Stomach (tissue), 9 donors: Measurements from ENCODE around the gene FARS2. TPM values are rescaled to one million over a fixed set of nuclear protein-coding genes. Genes with fewer than 3 reads are reported as not detected.

ENCODE experiments used
- DNase-seq, 2 donors: peaks; one replicate each; pipeline versions ENCODE4 v3.0.0 to v3.0.0-alpha.2; 2013 to 2019
- H3K27ac ChIP-seq, 5 donors: fragments of 200-600 bp in 4 of 5; sonication (generic) in 4 of 5; one replicate each; pipeline ENCODE4 v1.5.1; 2013 to 2019; ENCODE audit warnings: mild to moderate bottlenecking in 1 of 5, moderate library complexity in 1 of 5
- H3K27me3 ChIP-seq, 3 donors: fragments of 200-600 bp; sonication (generic); one replicate each; pipeline ENCODE4 v1.5.1; 2017 to 2019; ENCODE audit warnings: mixed run types in 1 of 3
- H3K36me3 ChIP-seq, 4 donors: fragments of 200-600 bp; sonication (generic); 1 replicate in 3 of 4; 2 replicates in 1 of 4; pipeline ENCODE4 v1.5.1; 2016 to 2019
- H3K4me1 ChIP-seq, 4 donors: fragments of 200-600 bp; sonication (generic); one replicate each; pipeline ENCODE4 v1.5.1; 2016 to 2019
- H3K4me3 ChIP-seq, 4 donors: fragments of 200-600 bp; sonication (generic) in 3 of 4; one replicate each; pipeline ENCODE4 v1.5.1; 2016 to 2019; ENCODE audit warnings: mild to moderate bottlenecking in 1 of 4
- H3K9me3 ChIP-seq, 4 donors: fragments of 200-600 bp; sonication (generic); one replicate each; pipeline ENCODE4 v1.5.1; 2016 to 2019
- EP300 ChIP-seq: sonication (generic); formaldehyde crosslinking; IDR thresholded peaks from one replicate; pipeline ENCODE4 v1.6.1; 2017; ENCODE audit warnings: antibody characterized with exemption
- POLR2A ChIP-seq, 4 donors: fragments of 450-650 bp; IDR thresholded peaks; one replicate each; pipeline ENCODE4 v1.6.1; 2016; ENCODE audit warnings: antibody characterized with exemption in 4 of 4, control low read depth in 2 of 4, mild to moderate bottlenecking in 1 of 4, moderate library complexity in 1 of 4
- POLR2AphosphoS5 ChIP-seq, 3 donors: sonication (generic); formaldehyde crosslinking; IDR thresholded peaks; one replicate each; pipeline ENCODE4 v1.6.1; 2016; ENCODE audit warnings: antibody characterized with exemption in 3 of 3
- WGBS, 5 donors: extraction: QIAGEN DNeasy Blood & Tissue Kit in 3 of 5; methylation state at CpG; one replicate each; pipeline versions ENCODE4 v1.1.5 to v1.1.7; 2013 to 2018; 5-methylcytosine and 5-hydroxymethylcytosine counted together
- intact Hi-C: fragments of 100-400 bp; cut with DNase I; formaldehyde crosslinking; loops from one replicate; pipeline ENCODE4 v1.15.1; 2023; ENCODE audit warnings: low total_unique reads
- polyA plus RNA-seq, 3 donors: library from polyadenylated mRNA; stranded (reverse); fragments of 200-250 nt; gene quantifications; one replicate each; pipeline ENCODE4 v1.2.3, GENCODE V29; 2013
- total RNA-seq, 5 donors: library from RNA; depleted of rRNA; stranded (reverse); fragments of >200 nt; gene quantifications; one replicate each; pipeline versions ENCODE4 v1.1.0 to v1.2.3, GENCODE V29; 2014 to 2016
- TF ChIP-seq, protein P1 (sequence below), 7 experiments: fragments of 450-650 bp in 4 of 7; fragments of 200-600 bp in 3 of 7; sonication (generic) in 3 of 7; IDR thresholded peaks; one replicate each; pipeline ENCODE4 v1.5.1; 2016 to 2019; ENCODE audit warnings: antibody characterized with exemption in 7 of 7, control low read depth in 2 of 7, mild to moderate bottlenecking in 1 of 7
- donor health status: healthy with polysubstance abuse.
- donor health status: Bipolar disorder and iron deficiency.
- donor health status: healthy.

Gene FARS2
- total and polyA plus RNA-seq, 8 donors: 3.8 to 47.8 (median 15.9) TPM

DNA sequence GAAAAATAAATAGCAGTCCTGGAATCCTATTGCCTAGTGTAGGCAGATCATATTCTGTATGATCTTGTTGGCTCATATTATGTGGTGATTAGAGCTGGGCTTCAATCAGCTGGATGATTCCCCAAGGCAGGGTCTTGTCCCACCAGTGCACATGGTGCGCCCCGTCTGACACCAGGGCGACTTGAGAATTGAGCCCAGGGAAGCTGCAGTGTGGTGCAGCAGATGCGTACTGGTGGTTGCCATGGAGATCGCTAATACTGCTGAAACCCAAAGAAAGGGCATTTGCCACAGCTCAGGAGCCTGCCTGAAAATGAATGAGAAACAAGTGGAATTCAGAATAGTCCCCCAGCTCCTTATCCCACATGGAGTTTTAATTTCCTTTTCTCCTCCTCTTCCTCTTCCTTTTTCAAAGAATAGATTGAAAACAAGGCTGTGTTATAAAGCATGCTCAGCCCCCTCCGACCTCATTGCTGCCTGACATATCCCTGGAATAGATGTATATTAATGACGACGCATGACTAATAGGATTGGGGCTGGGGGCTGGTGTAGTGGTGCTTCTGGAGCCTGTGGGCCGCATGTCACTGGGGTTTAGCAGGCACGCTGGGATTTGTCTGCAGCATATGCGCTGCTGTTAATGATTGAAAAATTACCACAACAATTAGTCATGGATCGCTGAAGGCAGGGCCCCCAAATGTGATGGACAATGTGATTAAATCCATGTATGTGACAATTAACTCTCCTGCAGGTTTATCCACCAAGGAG is 210.5 kb downstream of the FARS2 start:
- Histone ChIP-seq H3K4me1 (peaks cover 0 to 9% (median 4%) of the 10 kb centered on the region in 4 donors), H3K9me3 (no peaks in the 10 kb centered on the region), H3K36me3 (peaks cover 0 to 6% (median 0%) of the 10 kb centered on the region in 4 donors), H3K27me3 (no peaks in the 10 kb centered on the region), H3K4me3 (no peak overlapping the region), H3K27ac (no peak overlapping the region)
- no peak for TF ChIP-seq POLR2A (IDR thresholded peaks at IDR 0.05)
- peak in 1 of 2 donors; percentile 46 for DNase-seq
- 85 to 92% (median 87%) methylated on average over 12 of the region's 12 CpGs for WGBS, 5 donors
- intact Hi-C loops: no loop called here

DNA sequence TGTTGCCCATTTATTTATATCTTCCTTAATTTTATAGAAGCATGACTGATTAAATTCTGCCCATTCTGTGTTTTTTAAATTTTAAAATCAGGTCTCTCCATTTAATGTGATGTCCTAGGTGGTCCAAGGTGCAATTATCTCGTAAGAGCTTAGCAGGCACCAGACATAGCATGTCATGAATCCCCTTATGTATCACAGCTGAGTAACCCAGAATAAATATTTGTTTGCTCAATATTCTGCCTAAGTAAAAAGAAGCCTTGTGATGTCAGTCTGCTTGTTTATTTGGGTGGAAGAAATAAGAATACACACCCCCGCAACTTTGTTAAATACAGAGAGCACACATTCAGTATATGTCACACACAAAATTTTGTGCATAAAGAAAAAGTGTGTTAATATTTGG is 211.3 kb downstream of the FARS2 start:
- Histone ChIP-seq H3K4me1 (peaks cover 0 to 9% (median 4%) of the 10 kb centered on the region in 4 donors), H3K27ac (no peak overlapping the region), H3K4me3 (no peak overlapping the region), H3K27me3 (no peaks in the 10 kb centered on the region), H3K9me3 (no peaks in the 10 kb centered on the region), H3K36me3 (peaks cover 0 to 6% (median 0%) of the 10 kb centered on the region in 4 donors)
- 69 to 82% (median 72%) methylated on average over 2 of the region's 2 CpGs for WGBS, 5 donors
- intact Hi-C loops: no loop called here
- DNase-seq: no peak
- no peak for TF ChIP-seq POLR2AphosphoS5 (IDR thresholded peaks at IDR 0.05)
- TF ChIP-seq, protein P1, sequence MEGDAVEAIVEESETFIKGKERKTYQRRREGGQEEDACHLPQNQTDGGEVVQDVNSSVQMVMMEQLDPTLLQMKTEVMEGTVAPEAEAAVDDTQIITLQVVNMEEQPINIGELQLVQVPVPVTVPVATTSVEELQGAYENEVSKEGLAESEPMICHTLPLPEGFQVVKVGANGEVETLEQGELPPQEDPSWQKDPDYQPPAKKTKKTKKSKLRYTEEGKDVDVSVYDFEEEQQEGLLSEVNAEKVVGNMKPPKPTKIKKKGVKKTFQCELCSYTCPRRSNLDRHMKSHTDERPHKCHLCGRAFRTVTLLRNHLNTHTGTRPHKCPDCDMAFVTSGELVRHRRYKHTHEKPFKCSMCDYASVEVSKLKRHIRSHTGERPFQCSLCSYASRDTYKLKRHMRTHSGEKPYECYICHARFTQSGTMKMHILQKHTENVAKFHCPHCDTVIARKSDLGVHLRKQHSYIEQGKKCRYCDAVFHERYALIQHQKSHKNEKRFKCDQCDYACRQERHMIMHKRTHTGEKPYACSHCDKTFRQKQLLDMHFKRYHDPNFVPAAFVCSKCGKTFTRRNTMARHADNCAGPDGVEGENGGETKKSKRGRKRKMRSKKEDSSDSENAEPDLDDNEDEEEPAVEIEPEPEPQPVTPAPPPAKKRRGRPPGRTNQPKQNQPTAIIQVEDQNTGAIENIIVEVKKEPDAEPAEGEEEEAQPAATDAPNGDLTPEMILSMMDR (IDR thresholded peaks at IDR 0.05): no peak

DNA sequence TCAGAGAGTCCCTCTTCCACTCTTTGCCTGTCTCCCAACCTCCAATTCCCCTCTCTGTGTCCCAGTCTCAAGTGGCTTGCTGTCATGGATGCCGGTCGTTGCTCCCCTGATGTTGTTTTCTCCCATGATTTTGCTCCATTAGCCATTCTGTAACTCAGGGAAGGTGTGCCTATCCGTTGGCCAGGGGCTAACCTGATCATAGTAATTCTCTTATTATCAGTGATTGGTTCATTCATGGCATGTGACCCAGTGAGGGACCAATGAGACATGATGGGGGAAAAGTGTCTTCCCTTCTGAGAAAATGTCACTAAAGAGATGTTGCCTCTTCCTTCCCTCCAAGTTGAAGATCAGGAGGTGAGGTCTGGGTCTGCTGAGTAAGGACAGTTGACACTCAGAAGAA is 214.5 kb downstream of the FARS2 start:
- TF ChIP-seq, protein P1 (IDR thresholded peaks at IDR 0.05): no peak
- no peak for TF ChIP-seq EP300
- no peak for TF ChIP-seq POLR2AphosphoS5 (IDR thresholded peaks at IDR 0.05)
- no peak for TF ChIP-seq POLR2A (IDR thresholded peaks at IDR 0.05)
- Histone ChIP-seq H3K36me3 (no peaks in the 10 kb centered on the region), H3K4me1 (peaks cover 0 to 8% (median 3%) of the 10 kb centered on the region in 4 donors), H3K27ac (no peak overlapping the region), H3K27me3 (no peaks in the 10 kb centered on the region), H3K4me3 (no peak overlapping the region), H3K9me3 (no peaks in the 10 kb centered on the region)
- 93 to 98% (median 95%) methylated on average over 3 of the region's 3 CpGs for WGBS, 5 donors
- intact Hi-C loops: no loop called here
- no peak for DNase-seq

DNA sequence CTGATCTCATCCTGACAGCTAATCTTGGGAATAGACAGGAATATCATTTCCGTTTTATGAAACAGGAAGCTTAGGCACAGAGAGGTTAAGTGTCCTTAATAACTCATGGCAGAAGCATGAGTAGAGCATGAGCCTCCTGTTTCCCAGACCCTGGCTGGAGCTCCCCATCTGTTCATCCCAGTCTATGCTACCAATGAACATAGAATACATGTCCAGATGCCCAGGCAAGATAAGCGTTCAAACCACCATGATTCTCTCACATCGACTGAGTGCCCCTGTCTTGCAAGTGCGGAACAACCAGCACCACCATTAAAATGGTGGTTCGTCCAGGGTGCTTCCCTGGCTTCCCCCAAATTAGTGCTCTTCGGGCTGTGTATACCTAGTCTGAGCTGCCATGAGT is 217.1 kb downstream of the FARS2 start:
- H3K4me3 ChIP-seq: no peak overlapping the region
- intact Hi-C loops: no loop called here
- TF ChIP-seq, protein P1 (IDR thresholded peaks at IDR 0.05): no peak
- TF ChIP-seq EP300 (no peak), POLR2AphosphoS5 (IDR thresholded peaks at IDR 0.05) (no peak), POLR2A (IDR thresholded peaks at IDR 0.05) (no peak)
- H3K27me3 ChIP-seq: no peaks in the 10 kb centered on the region
- H3K27ac ChIP-seq: no peak overlapping the region
- no peaks in the 10 kb centered on the region for H3K36me3 ChIP-seq
- peaks cover 0 to 6% (median 0%) of the 10 kb centered on the region in 4 donors for H3K4me1 ChIP-seq
- no peak for DNase-seq
- no peaks in the 10 kb centered on the region for H3K9me3 ChIP-seq
- WGBS, 5 donors: 96 to 99% (median 97%) methylated on average over 4 to 6 of the region's 6 CpGs

DNA sequence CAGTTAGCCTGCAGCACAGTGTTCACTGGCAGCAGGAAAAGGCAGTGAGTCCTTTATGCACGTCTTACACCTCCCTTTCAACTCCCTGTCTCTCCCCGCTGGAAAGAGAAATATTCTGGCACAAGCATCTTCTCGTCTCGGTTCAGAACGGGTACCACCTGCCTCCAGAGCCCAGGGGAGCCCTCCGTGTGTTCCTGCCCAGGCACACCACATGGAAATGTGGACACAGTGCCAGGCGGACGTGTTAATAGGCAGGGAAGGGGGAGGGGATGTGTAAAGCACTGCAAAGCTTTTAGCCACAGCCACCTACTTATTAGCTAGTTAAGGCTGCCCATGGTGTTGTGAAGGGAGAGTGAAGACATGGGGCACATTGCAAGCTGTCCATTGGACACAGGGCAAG is 219.7 kb downstream of the FARS2 start:
- Histone ChIP-seq H3K36me3 (no peaks in the 10 kb centered on the region), H3K4me1 (peaks cover 0 to 6% (median 0%) of the 10 kb centered on the region in 4 donors), H3K4me3 (no peak overlapping the region), H3K9me3 (no peaks in the 10 kb centered on the region), H3K27ac (no peak overlapping the region), H3K27me3 (no peaks in the 10 kb centered on the region)
- 66 to 75% (median 68%) methylated on average over 8 of the region's 8 CpGs for WGBS, 5 donors
- TF ChIP-seq POLR2A (IDR thresholded peaks at IDR 0.05): no peak
- intact Hi-C loops: no loop called here
- DNase-seq: peak in 1 of 2 donors; percentile 53
